Measurements from ENCODE around the gene ACOT13. TPM values are rescaled to one million over a fixed set of nuclear protein-coding genes. Genes with fewer than 3 reads are reported as not detected.
"Not testable (repeated sequence)": the region's sequence is repeated elsewhere in the genome, so short reads cannot be mapped to it uniquely, and the experiment has no call there.

The ACOT13 gene
- total RNA-seq, 4 donors from 2014 or later = 5.8 to 9.4 (median 7.2) TPM

GRCh38 chr6:24734166-24734565, 67.3 kb downstream of the ACOT13 start:
- peaks cover 0 to 5% (median 0%) of the 10 kb centered on the region in 4 donors for H3K9me3 ChIP-seq
- TF ChIP-seq POLR2A (IDR thresholded peaks at IDR 0.05; ENCODE audit: low read depth) = no peak
- TF ChIP-seq CTCF (IDR thresholded peaks at IDR 0.05) = no peak
- no peak for TF ChIP-seq POLR2AphosphoS5 (IDR thresholded peaks at IDR 0.05)
- TF ChIP-seq EP300 (IDR thresholded peaks at IDR 0.05) = no peak
- no peaks in the 10 kb centered on the region for H3K4me1 ChIP-seq
- H3K4me3 ChIP-seq = no peak overlapping the region
- no peak overlapping the region for H3K27ac ChIP-seq (replicated peaks in 1 of 4)
- intact Hi-C loops (cut with DNase I) = no loop called here
- no peak for DNase-seq (ENCODE audit: extremely low spot score)
- WGBS = 91% methylated on average over 1 of the region's 1 CpG
- H3K27me3 ChIP-seq = no peaks in the 10 kb centered on the region
- H3K36me3 ChIP-seq = no peaks in the 10 kb centered on the region

- H3K4me1 ChIP-seq; H3K36me3 ChIP-seq; intact Hi-C loops (cut with DNase I); H3K9me3 ChIP-seq; H3K27ac ChIP-seq (replicated peaks in 1 of 4); H3K27me3 ChIP-seq; DNase-seq (ENCODE audit: extremely low spot score); H3K4me3 ChIP-seq: not testable (repeated sequence)
- 97% methylated on average over 4 of the region's 4 CpGs for WGBS
Measured at GRCh38 chr6:24734710-24735109, 67.8 kb downstream of the ACOT13 start.

GRCh38 chr6:24738741-24739140, 71.9 kb downstream of the ACOT13 start:
- intact Hi-C loops (cut with DNase I) = no loop called here
- H3K4me1 ChIP-seq = no peaks in the 10 kb centered on the region
- H3K36me3 ChIP-seq = no peaks in the 10 kb centered on the region
- H3K9me3 ChIP-seq = no peaks in the 10 kb centered on the region
- no peak overlapping the region for H3K4me3 ChIP-seq
- DNase-seq (ENCODE audit: extremely low spot score) = no peak
- H3K27me3 ChIP-seq = no peaks in the 10 kb centered on the region
- WGBS = 64% methylated on average over 2 of the region's 3 CpGs
- H3K27ac ChIP-seq (replicated peaks in 1 of 4) = no peak overlapping the region
- TF ChIP-seq EP300 (IDR thresholded peaks at IDR 0.05) = no peak
- TF ChIP-seq POLR2A (IDR thresholded peaks at IDR 0.05; ENCODE audit: low read depth) = no peak
- no peak for TF ChIP-seq POLR2AphosphoS5 (IDR thresholded peaks at IDR 0.05)
- no peak for TF ChIP-seq CTCF (IDR thresholded peaks at IDR 0.05)

- DNase-seq (ENCODE audit: extremely low spot score) = no peak
- intact Hi-C loops (cut with DNase I) = no loop called here
- Histone ChIP-seq H3K27ac (replicated peaks in 1 of 4) (no peak overlapping the region), H3K4me1 (no peaks in the 10 kb centered on the region), H3K4me3 (no peak overlapping the region), H3K36me3 (no peaks in the 10 kb centered on the region), H3K9me3 (no peaks in the 10 kb centered on the region), H3K27me3 (no peaks in the 10 kb centered on the region)
- TF ChIP-seq EP300 (IDR thresholded peaks at IDR 0.05) (no peak), CTCF (IDR thresholded peaks at IDR 0.05) (no peak), POLR2A (IDR thresholded peaks at IDR 0.05; ENCODE audit: low read depth) (no peak), POLR2AphosphoS5 (IDR thresholded peaks at IDR 0.05) (no peak)
Measured at GRCh38 chr6:24740861-24741260, 74.0 kb downstream of the ACOT13 start.

GRCh38 chr6:24742216-24742738, 75.4 kb downstream of the ACOT13 start:
- intact Hi-C loops (cut with DNase I) = no loop called here
- Histone ChIP-seq H3K36me3 (no peaks in the 10 kb centered on the region), H3K27ac (replicated peaks in 1 of 4) (peak overlapping the region in 1 of 4 donors; percentile 6), H3K27me3 (no peaks in the 10 kb centered on the region), H3K9me3 (no peaks in the 10 kb centered on the region), H3K4me3 (no peak overlapping the region), H3K4me1 (no peaks in the 10 kb centered on the region)
- no peak for DNase-seq (ENCODE audit: extremely low spot score)
- TF ChIP-seq EP300 (IDR thresholded peaks at IDR 0.05) = no peak
- WGBS = 82% methylated on average over 5 of the region's 5 CpGs

- Histone ChIP-seq H3K9me3 (no peaks in the 10 kb centered on the region), H3K27me3 (no peaks in the 10 kb centered on the region), H3K36me3 (no peaks in the 10 kb centered on the region), H3K4me3 (no peak overlapping the region), H3K27ac (replicated peaks in 1 of 4) (peak overlapping the region in 3 of 4 donors; percentile 4 to 35 (median 25)), H3K4me1 (no peaks in the 10 kb centered on the region)
- no peak for DNase-seq (ENCODE audit: extremely low spot score)
- TF ChIP-seq EP300 (IDR thresholded peaks at IDR 0.05) = no peak
- no peak for TF ChIP-seq POLR2A (IDR thresholded peaks at IDR 0.05; ENCODE audit: low read depth)
- TF ChIP-seq CTCF (IDR thresholded peaks at IDR 0.05) = no peak
- TF ChIP-seq POLR2AphosphoS5 (IDR thresholded peaks at IDR 0.05) = no peak
- intact Hi-C loops (cut with DNase I) = no loop called here
- WGBS = 63% methylated on average over 2 of the region's 2 CpGs
Measured at GRCh38 chr6:24743265-24743943, 76.5 kb downstream of the ACOT13 start.

Data from esophagus muscularis mucosa (tissue), 4 donors.